Measurements from ENCODE around the gene NGB.
"Not testable (repeated sequence)": the region's sequence is repeated elsewhere in the genome, so short reads cannot be mapped to it uniquely, and the experiment has no call there.

- TF ChIP-seq POLR2A, CTCF, EP300 (IDR thresholded peaks at IDR 0.05): not testable (repeated sequence)
Measured at GRCh38 chr14:77318756-77319155, 47.8 kb upstream of the NGB start.

All from ovary (tissue), 3 donors.